ENCODE data around the gene PIP4K2A.
"Not testable (repeated sequence)": the region's sequence is repeated elsewhere in the genome, so short reads cannot be mapped to it uniquely, and the experiment has no call there.

PIP4K2A gene

GRCh38 chr10:22515009-22515408 lies 199.4 kb downstream of the PIP4K2A start:
- no peak overlapping the region for H3K9ac ChIP-seq (ENCODE audit: low read depth, low read length)
- no peaks in the 10 kb centered on the region for H3K9me3 ChIP-seq (ENCODE audit: control insufficient read depth, insufficient read depth, low read length)
- H3K36me3 ChIP-seq (ENCODE audit: insufficient read depth, low read length): no peaks in the 10 kb centered on the region
- no peaks in the 10 kb centered on the region for H3K4me1 ChIP-seq (ENCODE audit: insufficient read depth, low read length)

- H3K4me1 ChIP-seq (ENCODE audit: insufficient read depth, low read length): not testable (repeated sequence)
Observed at GRCh38 chr10:22514414-22514758, 200.0 kb downstream of the PIP4K2A start.

GRCh38 chr10:22513483-22514413 lies 200.6 kb downstream of the PIP4K2A start:
- not testable (repeated sequence) for H3K4me1 ChIP-seq (ENCODE audit: insufficient read depth, low read length); H3K36me3 ChIP-seq (ENCODE audit: insufficient read depth, low read length); H3K9me3 ChIP-seq (ENCODE audit: control insufficient read depth, insufficient read depth, low read length)
- H3K9ac ChIP-seq (ENCODE audit: low read depth, low read length): peak overlapping the region; percentile 39; the same call in 1 of the 2 replicates

More at GRCh38 chr10:22514414-22514758, 200.0 kb downstream of the PIP4K2A start:
- not testable (repeated sequence) for H3K9me3 ChIP-seq (ENCODE audit: control insufficient read depth, insufficient read depth, low read length); H3K36me3 ChIP-seq (ENCODE audit: insufficient read depth, low read length)
- peak overlapping the region; percentile 39; the same call in 1 of the 2 replicates for H3K9ac ChIP-seq (ENCODE audit: low read depth, low read length)

- not testable (repeated sequence) for H3K4me1 ChIP-seq (ENCODE audit: insufficient read depth, low read length); H3K36me3 ChIP-seq (ENCODE audit: insufficient read depth, low read length); H3K9ac ChIP-seq (ENCODE audit: low read depth, low read length); H3K9me3 ChIP-seq (ENCODE audit: control insufficient read depth, insufficient read depth, low read length)
Observed at GRCh38 chr10:22512015-22512414, 202.4 kb downstream of the PIP4K2A start.

GRCh38 chr10:22508214-22508613 lies 206.2 kb downstream of the PIP4K2A start:
- H3K9me3 ChIP-seq (ENCODE audit: control insufficient read depth, insufficient read depth, low read length); H3K4me1 ChIP-seq (ENCODE audit: insufficient read depth, low read length); H3K9ac ChIP-seq (ENCODE audit: low read depth, low read length); H3K36me3 ChIP-seq (ENCODE audit: insufficient read depth, low read length): not testable (repeated sequence)

- no peaks in the 10 kb centered on the region for H3K4me1 ChIP-seq (ENCODE audit: insufficient read depth, low read length)
- H3K9ac ChIP-seq (ENCODE audit: low read depth, low read length): no peak overlapping the region
- no peaks in the 10 kb centered on the region for H3K9me3 ChIP-seq (ENCODE audit: control insufficient read depth, insufficient read depth, low read length)
- no peaks in the 10 kb centered on the region for H3K36me3 ChIP-seq (ENCODE audit: insufficient read depth, low read length)
Observed at GRCh38 chr10:22505911-22506685, 208.3 kb downstream of the PIP4K2A start.

- Histone ChIP-seq H3K4me1 (ENCODE audit: insufficient read depth, low read length) (no peaks in the 10 kb centered on the region), H3K36me3 (ENCODE audit: insufficient read depth, low read length) (no peaks in the 10 kb centered on the region), H3K9ac (ENCODE audit: low read depth, low read length) (no peak overlapping the region), H3K9me3 (ENCODE audit: control insufficient read depth, insufficient read depth, low read length) (no peaks in the 10 kb centered on the region)
Observed at GRCh38 chr10:22504766-22505165, 209.6 kb downstream of the PIP4K2A start.

- H3K36me3 ChIP-seq (ENCODE audit: insufficient read depth, low read length): no peaks in the 10 kb centered on the region
- H3K4me1 ChIP-seq (ENCODE audit: insufficient read depth, low read length): no peaks in the 10 kb centered on the region
- H3K9ac ChIP-seq (ENCODE audit: low read depth, low read length): no peak overlapping the region
Observed at GRCh38 chr10:22503315-22504088, 210.9 kb downstream of the PIP4K2A start.

GRCh38 chr10:22501863-22502262 lies 212.5 kb downstream of the PIP4K2A start:
- no peaks in the 10 kb centered on the region for H3K4me1 ChIP-seq (ENCODE audit: insufficient read depth, low read length)
- H3K9ac ChIP-seq (ENCODE audit: low read depth, low read length): no peak overlapping the region
- H3K36me3 ChIP-seq (ENCODE audit: insufficient read depth, low read length): no peaks in the 10 kb centered on the region
- no peaks in the 10 kb centered on the region for H3K9me3 ChIP-seq (ENCODE audit: control insufficient read depth, insufficient read depth, low read length)

More at GRCh38 chr10:22503315-22504088, 210.9 kb downstream of the PIP4K2A start:
- no peaks in the 10 kb centered on the region for H3K9me3 ChIP-seq (ENCODE audit: control insufficient read depth, insufficient read depth, low read length)

GRCh38 chr10:22501413-22501812 lies 213.0 kb downstream of the PIP4K2A start:
- no peak overlapping the region for H3K9ac ChIP-seq (ENCODE audit: low read depth, low read length)
- H3K36me3 ChIP-seq (ENCODE audit: insufficient read depth, low read length): no peaks in the 10 kb centered on the region
- no peaks in the 10 kb centered on the region for H3K4me1 ChIP-seq (ENCODE audit: insufficient read depth, low read length)
- H3K9me3 ChIP-seq (ENCODE audit: control insufficient read depth, insufficient read depth, low read length): no peaks in the 10 kb centered on the region

GRCh38 chr10:22500656-22501340 lies 213.6 kb downstream of the PIP4K2A start:
- Histone ChIP-seq H3K9ac (ENCODE audit: low read depth, low read length) (no peak overlapping the region), H3K4me1 (ENCODE audit: insufficient read depth, low read length) (no peaks in the 10 kb centered on the region), H3K9me3 (ENCODE audit: control insufficient read depth, insufficient read depth, low read length) (no peaks in the 10 kb centered on the region), H3K36me3 (ENCODE audit: insufficient read depth, low read length) (no peaks in the 10 kb centered on the region)

- H3K9ac ChIP-seq (ENCODE audit: low read depth, low read length); H3K36me3 ChIP-seq (ENCODE audit: insufficient read depth, low read length); H3K9me3 ChIP-seq (ENCODE audit: control insufficient read depth, insufficient read depth, low read length); H3K4me1 ChIP-seq (ENCODE audit: insufficient read depth, low read length): not testable (repeated sequence)
Observed at GRCh38 chr10:22499973-22500372, 214.4 kb downstream of the PIP4K2A start.

- H3K36me3 ChIP-seq (ENCODE audit: insufficient read depth, low read length): no peaks in the 10 kb centered on the region
- no peaks in the 10 kb centered on the region for H3K9me3 ChIP-seq (ENCODE audit: control insufficient read depth, insufficient read depth, low read length)
- H3K9ac ChIP-seq (ENCODE audit: low read depth, low read length): no peak overlapping the region
- no peaks in the 10 kb centered on the region for H3K4me1 ChIP-seq (ENCODE audit: insufficient read depth, low read length)
Observed at GRCh38 chr10:22495396-22495795, 219.0 kb downstream of the PIP4K2A start.

GRCh38 chr10:22494007-22494406 lies 220.4 kb downstream of the PIP4K2A start:
- Histone ChIP-seq H3K36me3 (ENCODE audit: insufficient read depth, low read length) (no peaks in the 10 kb centered on the region), H3K9me3 (ENCODE audit: control insufficient read depth, insufficient read depth, low read length) (no peaks in the 10 kb centered on the region), H3K9ac (ENCODE audit: low read depth, low read length) (no peak overlapping the region), H3K4me1 (ENCODE audit: insufficient read depth, low read length) (no peaks in the 10 kb centered on the region)
